GM10248 (cell line): Measurements from ENCODE around the gene RECQL5.

Source experiments
- CTCF ChIA-PET: fragments of 300-600 bp; sonication (Branson Sonifier 250); formaldehyde crosslinking; extraction: SDS; loops from one replicate; lab custom pipeline; 2021; ENCODE audit warnings: antibody characterized with exemption; lab: Yijun Ruan, JAX
- POLR2A ChIA-PET: fragments of 350-650 bp; sonication (Branson Sonifier 250); formaldehyde crosslinking; extraction: SDS; loops from one replicate; lab custom pipeline; 2020; ENCODE audit warnings: antibody characterized with exemption; lab: Yijun Ruan, JAX
- DNase-seq: peaks from one replicate; pipeline ENCODE4 v3.0.0; 2012; ENCODE audit errors: extremely low spot score
- CTCF ChIP-seq: IDR thresholded peaks from 2 replicates; pipeline ENCODE4 v1.5.1; 2012; ENCODE audit warnings: mild to moderate bottlenecking, low read depth; ENCODE audit errors: extremely low read depth, missing control alignments, control extremely low read depth

The RECQL5 gene

DNA sequence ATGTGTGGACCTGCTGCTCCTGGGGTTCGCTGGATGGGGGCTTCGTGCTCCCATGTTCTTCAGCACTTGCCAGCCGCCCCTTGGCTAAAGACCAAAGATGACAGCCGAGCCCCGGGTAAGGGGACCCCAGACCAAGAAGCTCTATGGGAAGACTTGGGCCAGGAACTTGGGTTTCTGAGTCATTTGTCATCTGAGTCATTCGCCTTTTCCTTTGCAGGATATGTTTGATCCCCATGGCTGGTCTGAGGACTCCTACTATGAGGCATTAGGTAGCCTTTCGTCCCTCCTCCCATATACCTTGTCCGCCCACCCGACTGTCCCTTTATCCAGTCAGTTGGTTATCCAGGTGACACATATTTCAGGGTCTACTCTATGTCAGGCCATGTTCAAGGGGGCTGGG is 36.6 kb upstream of the RECQL5 start:
- no peak for DNase-seq
- TF ChIP-seq CTCF: no peak
- POLR2A ChIA-PET: no interaction called here
- CTCF ChIA-PET: interaction anchor here (0.9 to 4.0 kb wide), 7 partner anchors 15 to 259 kb away, joined by 3 to 21 read pairs (median 5); partner anchors contain the start of gene SMIM5

- CTCF ChIA-PET: interaction anchor here (0.7 to 4.0 kb wide), 8 partner anchors 11 to 102 kb away, joined by 3 to 21 read pairs (median 4); partner anchors contain the start of gene SMIM5
- no peak for DNase-seq
- no peak for TF ChIP-seq CTCF
- POLR2A ChIA-PET: no interaction called here
Measured at GRCh38 chr17:75703191-75703590, 36.2 kb upstream of the RECQL5 start.

DNA sequence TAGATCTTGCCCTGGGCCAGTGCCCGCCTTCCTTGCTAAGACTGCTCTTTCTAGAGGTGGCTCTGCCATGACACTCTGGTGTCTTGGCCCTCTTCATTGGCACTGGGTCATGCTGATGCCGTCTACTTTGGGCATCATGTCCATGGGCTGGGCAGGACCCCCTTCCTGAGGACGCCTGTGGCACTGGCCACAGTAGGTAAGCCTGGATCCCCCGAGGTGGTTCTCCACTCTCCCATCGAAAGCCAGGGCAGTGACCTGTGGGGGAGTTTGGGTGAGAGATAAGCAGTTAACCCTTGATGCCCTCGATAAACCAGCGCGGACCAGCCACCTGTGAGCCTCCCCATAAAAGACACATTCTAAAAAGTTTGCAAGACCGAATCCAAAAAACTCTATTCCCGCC is 34.3 kb upstream of the RECQL5 start:
- POLR2A ChIA-PET: no interaction called here
- CTCF ChIA-PET: interaction anchor here (3.7 kb wide), 1 partner anchor 68 kb away, joined by 16 read pairs; the partner anchor contains the start of gene SMIM5
- DNase-seq: no peak
- TF ChIP-seq CTCF: no peak

DNA sequence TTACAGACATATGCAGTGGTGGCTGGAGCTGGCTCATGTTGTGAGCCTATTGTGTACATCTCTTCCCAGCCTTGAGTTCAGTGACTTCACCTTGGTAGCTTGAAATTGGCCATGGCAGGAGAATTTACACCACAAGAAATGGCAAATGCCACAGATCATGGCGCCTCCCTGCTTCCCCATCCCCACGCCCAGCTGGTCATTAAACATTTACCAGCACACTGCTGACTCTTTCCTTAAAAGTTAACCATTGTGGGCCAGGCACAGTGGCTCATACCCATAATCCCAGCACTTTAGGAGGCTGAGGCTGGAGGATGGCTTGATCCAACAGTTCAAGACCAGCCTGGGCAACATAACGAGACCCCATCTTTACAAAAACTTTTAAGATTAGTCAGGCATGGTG is 31.7 kb upstream of the RECQL5 start:
- ChIA-PET POLR2A (interaction anchor here (0.5 kb wide), 1 partner anchor 46 kb away, joined by 6 read pairs; no protein-coding TSS in a partner anchor), CTCF (interaction anchor here (0.8 to 2.2 kb wide), 5 partner anchors 8 to 66 kb away, joined by 3 to 5 read pairs (median 3); partner anchors contain the start of gene SMIM5)
- DNase-seq: no peak
- no peak for TF ChIP-seq CTCF

DNA sequence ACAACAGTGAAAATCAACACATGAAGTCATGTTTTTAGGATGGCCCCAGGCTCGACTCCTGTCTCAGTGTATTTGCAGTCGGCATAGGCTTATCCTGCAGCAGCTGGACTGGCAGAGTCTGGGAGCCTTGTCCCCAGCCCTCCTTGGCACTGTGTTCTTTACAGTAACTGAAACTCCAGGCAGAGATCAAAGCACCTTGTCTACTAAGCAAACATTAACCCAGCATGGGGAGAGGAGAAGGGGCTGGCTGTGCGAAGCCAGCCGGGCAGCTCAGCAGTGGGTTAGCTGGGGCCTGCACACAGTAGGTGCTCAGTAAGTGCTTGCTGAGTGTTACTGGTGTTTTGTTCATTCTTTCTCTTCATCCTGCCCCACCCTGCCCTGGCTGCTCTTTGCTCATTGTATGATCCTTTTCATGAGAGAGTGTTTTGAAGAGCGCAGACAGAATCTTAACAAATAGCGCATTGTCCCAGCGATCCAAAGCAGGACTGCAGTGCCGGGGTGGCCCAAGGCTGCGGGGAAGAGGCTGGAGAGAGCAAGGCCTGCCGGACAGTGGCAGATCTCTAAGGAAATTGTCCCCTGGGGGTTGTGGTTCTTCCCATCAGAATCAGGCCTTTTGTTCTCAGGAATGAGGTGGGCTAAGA is 30.8 kb upstream of the RECQL5 start:
- TF ChIP-seq CTCF: no peak
- ChIA-PET POLR2A (no interaction called here), CTCF (interaction anchor here (0.9 to 2.2 kb wide), 3 partner anchors 22 to 65 kb away, joined by 3 to 5 read pairs (median 3); partner anchors contain the start of gene SMIM5)
- DNase-seq: no peak

DNA sequence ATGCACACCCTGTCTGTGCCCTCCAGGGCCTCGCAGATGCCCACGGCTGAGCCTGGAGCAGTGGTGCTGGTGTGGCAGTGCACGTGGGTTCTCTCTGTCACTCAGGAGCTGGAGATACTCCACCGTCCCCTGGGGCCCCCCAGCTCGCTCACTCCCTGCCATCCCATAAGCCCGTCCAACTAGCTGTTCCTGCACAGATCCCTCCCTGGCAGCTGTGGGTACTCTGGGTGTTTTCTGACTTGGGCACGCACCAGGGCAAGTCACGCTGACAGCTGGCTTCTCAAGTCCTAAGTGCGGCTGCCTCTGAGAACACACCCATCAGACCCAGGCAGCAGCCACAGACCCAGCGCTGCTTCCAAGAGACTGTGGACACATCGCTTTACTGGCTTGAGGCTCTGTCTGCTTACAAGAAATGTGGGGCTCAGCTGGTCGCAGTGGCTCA is 28.9 kb upstream of the RECQL5 start:
- ChIA-PET POLR2A (interaction anchor here (0.7 kb wide), 1 partner anchor 182 kb away, joined by 3 read pairs; the partner anchor contains the start of gene TRIM47), CTCF (interaction anchor here (1.1 to 27.0 kb wide), 5 partner anchors 19 to 94 kb away, joined by 3 to 424 read pairs (median 4); partner anchors contain the start of gene SMIM5)
- no peak for TF ChIP-seq CTCF
- no peak for DNase-seq
